ENCODE measurements around the gene MRPL42. TPM values are rescaled to one million over a fixed set of nuclear protein-coding genes. Genes with fewer than 3 reads are reported as not detected.

Gene MRPL42
- total RNA-seq, 2 donors from 2014 or later, result 39.8 to 64.9 TPM

DNA sequence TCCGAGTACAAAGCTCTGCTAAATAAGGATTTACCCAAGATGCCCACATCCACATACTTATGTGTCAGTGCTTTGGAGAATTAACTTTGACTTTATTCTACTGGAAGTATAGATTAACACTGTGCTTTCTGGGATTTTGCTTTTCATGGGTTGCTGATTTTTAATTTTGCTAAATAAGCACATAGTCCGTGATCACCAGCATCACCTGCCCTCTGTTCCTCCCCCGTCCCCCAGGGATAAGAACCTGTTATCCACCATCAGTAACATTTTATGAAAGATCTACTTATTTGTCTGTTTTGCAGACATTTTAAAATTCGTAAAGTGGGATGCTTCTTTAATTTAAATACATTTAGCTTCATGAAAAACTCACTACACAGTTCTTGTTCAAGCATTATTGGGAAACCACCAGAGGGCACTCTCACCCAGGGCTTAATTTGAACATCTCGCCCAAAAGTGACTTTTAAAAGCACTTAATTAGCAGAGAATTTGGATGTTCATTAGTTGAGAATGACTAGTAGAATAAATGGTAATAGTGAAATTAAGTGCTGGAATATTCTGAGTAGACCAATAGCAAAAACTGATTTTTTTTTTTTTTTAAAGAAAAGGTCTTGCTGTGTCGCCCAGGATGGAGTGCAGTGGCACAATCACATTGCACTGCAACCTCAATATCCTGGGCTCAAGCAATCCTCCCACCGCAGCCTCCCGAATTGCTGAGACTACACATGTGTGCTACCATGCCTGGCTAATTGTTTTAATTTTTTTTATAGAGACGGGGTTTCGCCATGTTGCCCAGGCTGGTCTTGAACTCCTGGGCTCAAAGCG is 35.7 kb downstream of the MRPL42 start:
- peak; percentile 36 for DNase-seq (ENCODE audit: low spot score)
- intact Hi-C loops (cut with DNase I), result loop anchor here (2.0 to 10.0 kb wide), 5 partner anchors 64 to 600 kb away; no protein-coding TSS in a partner anchor
- 68% methylated on average over 11 of the region's 11 CpGs for WGBS

DNA sequence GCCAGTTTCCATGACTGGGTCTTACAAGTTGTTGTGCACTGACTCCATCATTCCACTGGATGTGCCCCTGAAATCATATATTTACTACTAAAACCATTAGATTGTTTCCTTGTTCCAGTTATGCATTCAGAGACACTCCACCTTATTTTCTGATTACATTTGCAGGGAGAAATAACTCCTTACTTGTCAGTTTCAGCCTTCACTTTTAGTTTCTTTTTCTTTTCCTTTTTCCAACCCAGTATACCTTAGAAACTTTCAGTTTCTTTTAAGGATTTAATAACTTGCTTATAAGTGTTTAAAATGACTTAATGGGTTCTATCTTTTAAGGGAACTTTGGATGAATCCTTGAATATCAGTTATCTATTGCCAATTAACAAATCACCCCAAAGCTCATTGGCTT is 39.9 kb downstream of the MRPL42 start:
- no peaks in the 10 kb centered on the region for H3K36me3 ChIP-seq
- H3K27ac ChIP-seq, result no peak overlapping the region
- no peaks in the 10 kb centered on the region for H3K9me3 ChIP-seq
- no peak for DNase-seq (ENCODE audit: low spot score)
- no peaks in the 10 kb centered on the region for H3K4me1 ChIP-seq (replicated peaks)
- no peak overlapping the region for H3K4me3 ChIP-seq
- TF ChIP-seq POLR2A (IDR thresholded peaks at IDR 0.05) (no peak), POLR2AphosphoS5 (IDR thresholded peaks at IDR 0.05) (no peak)
- TF ChIP-seq, protein P1, sequence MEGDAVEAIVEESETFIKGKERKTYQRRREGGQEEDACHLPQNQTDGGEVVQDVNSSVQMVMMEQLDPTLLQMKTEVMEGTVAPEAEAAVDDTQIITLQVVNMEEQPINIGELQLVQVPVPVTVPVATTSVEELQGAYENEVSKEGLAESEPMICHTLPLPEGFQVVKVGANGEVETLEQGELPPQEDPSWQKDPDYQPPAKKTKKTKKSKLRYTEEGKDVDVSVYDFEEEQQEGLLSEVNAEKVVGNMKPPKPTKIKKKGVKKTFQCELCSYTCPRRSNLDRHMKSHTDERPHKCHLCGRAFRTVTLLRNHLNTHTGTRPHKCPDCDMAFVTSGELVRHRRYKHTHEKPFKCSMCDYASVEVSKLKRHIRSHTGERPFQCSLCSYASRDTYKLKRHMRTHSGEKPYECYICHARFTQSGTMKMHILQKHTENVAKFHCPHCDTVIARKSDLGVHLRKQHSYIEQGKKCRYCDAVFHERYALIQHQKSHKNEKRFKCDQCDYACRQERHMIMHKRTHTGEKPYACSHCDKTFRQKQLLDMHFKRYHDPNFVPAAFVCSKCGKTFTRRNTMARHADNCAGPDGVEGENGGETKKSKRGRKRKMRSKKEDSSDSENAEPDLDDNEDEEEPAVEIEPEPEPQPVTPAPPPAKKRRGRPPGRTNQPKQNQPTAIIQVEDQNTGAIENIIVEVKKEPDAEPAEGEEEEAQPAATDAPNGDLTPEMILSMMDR (IDR thresholded peaks at IDR 0.05), result no peak
- H3K27me3 ChIP-seq (replicated peaks; ENCODE audit: insufficient read depth), result no peaks in the 10 kb centered on the region
- intact Hi-C loops (cut with DNase I), result loop anchor here (10.0 kb wide), 1 partner anchor 338 kb away; no protein-coding TSS in a partner anchor

More for the DNA sequence above, 35.7 kb downstream of the MRPL42 start:
- Histone ChIP-seq H3K4me3 (no peak overlapping the region), H3K36me3 (no peaks in the 10 kb centered on the region), H3K9me3 (no peaks in the 10 kb centered on the region), H3K4me1 (replicated peaks) (no peaks in the 10 kb centered on the region), H3K27ac (no peak overlapping the region), H3K27me3 (replicated peaks; ENCODE audit: insufficient read depth) (no peaks in the 10 kb centered on the region)
- TF ChIP-seq, protein P1 (IDR thresholded peaks at IDR 0.05), result peak; percentile 54 to 87 (median 83)
- no peak for TF ChIP-seq POLR2A (IDR thresholded peaks at IDR 0.05)

DNA sequence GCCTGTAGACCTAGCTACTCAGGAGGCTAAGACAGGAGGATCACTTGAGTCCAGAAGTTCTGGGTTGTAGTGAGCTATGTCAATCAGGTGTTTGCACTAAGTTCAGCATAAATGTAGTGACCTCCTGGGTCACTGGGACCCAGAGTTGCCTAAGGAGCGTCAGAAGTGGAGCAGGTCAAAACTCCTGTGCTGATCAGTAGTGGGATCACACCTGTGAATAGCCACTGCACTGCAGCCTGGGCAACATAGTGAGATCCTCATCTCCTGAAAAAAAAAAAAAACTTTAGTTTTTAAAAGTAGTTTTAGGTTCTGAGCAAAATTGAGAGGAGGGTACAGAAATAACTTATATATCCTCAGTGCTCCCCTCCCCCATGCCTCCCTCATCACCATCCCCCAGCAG is 42.2 kb downstream of the MRPL42 start:
- intact Hi-C loops (cut with DNase I), result loop anchor here (10.0 kb wide), 1 partner anchor 335 kb away; no protein-coding TSS in a partner anchor
- H3K4me1 ChIP-seq (replicated peaks), result no peaks in the 10 kb centered on the region
- TF ChIP-seq POLR2A (IDR thresholded peaks at IDR 0.05) (no peak), POLR2AphosphoS5 (IDR thresholded peaks at IDR 0.05) (no peak)
- TF ChIP-seq, protein P1 (IDR thresholded peaks at IDR 0.05), result no peak
- H3K36me3 ChIP-seq, result no peaks in the 10 kb centered on the region
- H3K27me3 ChIP-seq (replicated peaks; ENCODE audit: insufficient read depth), result no peaks in the 10 kb centered on the region
- no peak for DNase-seq (ENCODE audit: low spot score)
- H3K4me3 ChIP-seq, result no peak overlapping the region
- H3K27ac ChIP-seq, result peak overlapping the region in 1 of 2 donors; percentile 72
- 94% methylated on average over 1 of the region's 1 CpG for WGBS
- no peaks in the 10 kb centered on the region for H3K9me3 ChIP-seq

DNA sequence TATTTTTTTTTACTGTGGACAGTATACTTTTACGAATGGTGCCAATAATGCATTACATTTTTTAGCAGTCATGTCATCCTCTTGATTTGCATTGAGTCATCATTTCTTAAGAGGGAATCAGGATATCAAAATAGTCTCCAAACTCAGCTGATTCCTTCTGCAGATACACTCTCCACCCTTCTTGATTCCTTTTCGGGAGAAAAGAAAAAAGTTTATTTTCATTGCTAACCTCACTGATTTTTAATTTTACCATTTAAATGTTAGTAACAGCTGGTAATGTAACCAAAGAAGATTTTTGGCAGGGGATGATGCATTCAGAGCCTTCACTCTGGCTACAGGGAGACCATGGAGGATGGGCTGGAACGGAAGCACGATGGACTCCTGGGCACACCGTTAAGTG is 47.5 kb downstream of the MRPL42 start:
- H3K36me3 ChIP-seq, result no peaks in the 10 kb centered on the region
- intact Hi-C loops (cut with DNase I), result no loop called here
- no peaks in the 10 kb centered on the region for H3K9me3 ChIP-seq
- no peaks in the 10 kb centered on the region for H3K27me3 ChIP-seq (replicated peaks; ENCODE audit: insufficient read depth)
- WGBS, result 80% methylated on average over 5 of the region's 5 CpGs
- no peak overlapping the region for H3K4me3 ChIP-seq
- no peak overlapping the region for H3K27ac ChIP-seq
- no peak for DNase-seq (ENCODE audit: low spot score)
- no peaks in the 10 kb centered on the region for H3K4me1 ChIP-seq (replicated peaks)
- no peak for TF ChIP-seq POLR2A (IDR thresholded peaks at IDR 0.05)
- no peak for TF ChIP-seq POLR2AphosphoS5 (IDR thresholded peaks at IDR 0.05)
- TF ChIP-seq, protein P1 (IDR thresholded peaks at IDR 0.05), result no peak

DNA sequence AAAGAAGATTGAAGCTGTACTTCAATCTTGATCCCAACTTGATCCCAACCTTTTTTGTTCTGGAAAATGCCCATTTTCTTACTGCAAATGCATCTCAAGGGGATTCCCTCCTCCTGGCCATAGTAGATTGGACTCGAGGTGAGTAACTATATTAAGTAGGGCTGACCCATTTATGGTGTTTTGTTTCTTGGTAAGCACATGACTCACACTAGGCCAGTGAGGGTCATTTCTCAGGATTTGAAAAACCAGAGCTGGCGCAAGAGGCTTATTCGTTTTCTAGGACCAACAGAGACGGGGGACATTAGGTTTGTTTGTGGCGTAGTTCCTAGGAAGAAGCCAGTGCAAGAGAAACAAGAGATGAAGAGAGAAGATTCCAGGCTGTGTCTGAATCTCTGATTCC is 51.4 kb downstream of the MRPL42 start:
- H3K27ac ChIP-seq, result no peak overlapping the region
- intact Hi-C loops (cut with DNase I), result no loop called here
- TF ChIP-seq POLR2AphosphoS5 (IDR thresholded peaks at IDR 0.05) (no peak), POLR2A (IDR thresholded peaks at IDR 0.05) (no peak)
- TF ChIP-seq, protein P1 (IDR thresholded peaks at IDR 0.05), result no peak
- no peaks in the 10 kb centered on the region for H3K36me3 ChIP-seq
- H3K4me1 ChIP-seq (replicated peaks), result no peaks in the 10 kb centered on the region
- H3K4me3 ChIP-seq, result no peak overlapping the region
- no peaks in the 10 kb centered on the region for H3K27me3 ChIP-seq (replicated peaks; ENCODE audit: insufficient read depth)
- WGBS, result 84% methylated on average over 5 of the region's 5 CpGs
- H3K9me3 ChIP-seq, result no peaks in the 10 kb centered on the region
- no peak for DNase-seq (ENCODE audit: low spot score)

Measured in prostate gland (tissue), 2 donors.